Stimulated activated CD4-positive, alpha-beta T cell treated with anti-CD3 and anti-CD28 coated beads, Interleukin-2, amount 100 ng/mL, for 24 hours (primary cell): Measurements from ENCODE around the gene MCHR2.
"Not testable (repeated sequence)": the region's sequence is repeated elsewhere in the genome, so short reads cannot be mapped to it uniquely, and the experiment has no call there.

Experiments used
- DNase-seq, 2 donors: peaks; one replicate each; pipeline ENCODE4 v3.0.0-alpha.2; 2020

Gene MCHR2

GRCh38 chr6:99993533-99994251 lies at the start of gene MCHR2:
TSS of gene MCHR2 (minus strand) at chr6:99994223. CDS start at chr6:99956147, 38,076 bp downstream.
- no peak for DNase-seq

GRCh38 chr6:100038546-100038945 lies 44.5 kb upstream of the MCHR2 start:
- DNase-seq, result not testable (repeated sequence)

- DNase-seq, result no peak
Measured at GRCh38 chr6:100035873-100036653, 42.0 kb upstream of the MCHR2 start.

- DNase-seq, result no peak
Measured at GRCh38 chr6:100023798-100024197, 29.8 kb upstream of the MCHR2 start.

GRCh38 chr6:100022847-100023246 lies 28.8 kb upstream of the MCHR2 start:
- no peak for DNase-seq

GRCh38 chr6:100008857-100009256 lies 14.8 kb upstream of the MCHR2 start:
- no peak for DNase-seq

GRCh38 chr6:100001915-100002388 lies 7.9 kb upstream of the MCHR2 start:
- DNase-seq, result peak; percentile 36 to 48

GRCh38 chr6:99997141-99997540 lies 3.1 kb upstream of the MCHR2 start:
- DNase-seq, result no peak

GRCh38 chr6:99995916-99996315 lies 1.9 kb upstream of the MCHR2 start:
- DNase-seq, result no peak

- no peak for DNase-seq
Measured at GRCh38 chr6:99993146-99993532, 884 bp downstream of the MCHR2 start.

GRCh38 chr6:99991955-99992354 lies 2.1 kb downstream of the MCHR2 start:
- DNase-seq, result no peak

GRCh38 chr6:99980741-99981140 lies 13.3 kb downstream of the MCHR2 start:
- DNase-seq, result no peak

- DNase-seq, result no peak
Measured at GRCh38 chr6:99979953-99980352, 14.1 kb downstream of the MCHR2 start.

- no peak for DNase-seq
Measured at GRCh38 chr6:99967052-99967451, 27.0 kb downstream of the MCHR2 start.

- no peak for DNase-seq
Measured at GRCh38 chr6:99960027-99960426, 34.0 kb downstream of the MCHR2 start.

GRCh38 chr6:99951016-99951805 lies 42.8 kb downstream of the MCHR2 start:
- DNase-seq, result no peak

GRCh38 chr6:99946005-99946404 lies 48.0 kb downstream of the MCHR2 start:
- no peak for DNase-seq

- DNase-seq, result no peak
Measured at GRCh38 chr6:99943846-99944245, 50.2 kb downstream of the MCHR2 start.

GRCh38 chr6:99940582-99940981 lies 53.4 kb downstream of the MCHR2 start:
- DNase-seq, result no peak

GRCh38 chr6:99933129-99933528 lies 60.9 kb downstream of the MCHR2 start:
- DNase-seq, result no peak

GRCh38 chr6:99912657-99913056 lies 81.4 kb downstream of the MCHR2 start:
- DNase-seq, result no peak

GRCh38 chr6:99905209-99906106 lies 88.6 kb downstream of the MCHR2 start:
- DNase-seq, result no peak
